HG03066 (cell line): ENCODE measurements around the gene ABHD12B.

Source experiments
- ATAC-seq: cut with Tn5 transposase; IDR thresholded peaks from one replicate; pipeline ENCODE4 v1.9.1; 2021; ENCODE audit warnings: low read depth; ENCODE audit not compliant: unreplicated experiment

ABHD12B gene

GRCh38 chr14:50837850-50838470 is 33.9 kb upstream of the ABHD12B start:
- ATAC-seq = no peak

- ATAC-seq = no peak
Measured at GRCh38 chr14:50839048-50839447, 32.8 kb upstream of the ABHD12B start.

GRCh38 chr14:50839691-50840090 is 32.2 kb upstream of the ABHD12B start:
- no peak for ATAC-seq

DNA sequence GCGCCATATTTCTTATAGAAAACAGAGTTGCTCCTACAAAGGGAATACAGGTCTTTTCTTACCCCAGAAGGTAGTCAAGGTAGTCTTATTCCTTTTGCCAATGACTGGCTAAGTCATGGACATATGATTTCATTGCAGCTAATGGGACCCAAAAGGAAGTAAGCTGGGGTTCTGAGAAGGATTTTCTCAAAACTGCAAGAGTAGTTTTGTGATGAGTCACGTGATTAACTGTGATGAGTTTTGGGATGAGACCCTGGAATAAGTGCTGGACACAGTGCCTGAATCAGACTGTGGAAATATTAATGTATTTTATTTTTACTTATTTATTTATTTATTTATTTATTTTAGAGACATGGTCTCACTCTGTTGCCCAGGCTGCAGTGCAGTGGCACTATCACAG is 27.5 kb upstream of the ABHD12B start:
- no peak for ATAC-seq

- no peak for ATAC-seq
Measured at GRCh38 chr14:50845166-50845565, 26.7 kb upstream of the ABHD12B start.

- no peak for ATAC-seq
Measured at GRCh38 chr14:50846226-50846880, 25.5 kb upstream of the ABHD12B start.

- no peak for ATAC-seq
Measured at GRCh38 chr14:50853891-50854290, 18.0 kb upstream of the ABHD12B start.

- ATAC-seq = no peak
Measured at GRCh38 chr14:50854521-50854920, 17.3 kb upstream of the ABHD12B start.

DNA sequence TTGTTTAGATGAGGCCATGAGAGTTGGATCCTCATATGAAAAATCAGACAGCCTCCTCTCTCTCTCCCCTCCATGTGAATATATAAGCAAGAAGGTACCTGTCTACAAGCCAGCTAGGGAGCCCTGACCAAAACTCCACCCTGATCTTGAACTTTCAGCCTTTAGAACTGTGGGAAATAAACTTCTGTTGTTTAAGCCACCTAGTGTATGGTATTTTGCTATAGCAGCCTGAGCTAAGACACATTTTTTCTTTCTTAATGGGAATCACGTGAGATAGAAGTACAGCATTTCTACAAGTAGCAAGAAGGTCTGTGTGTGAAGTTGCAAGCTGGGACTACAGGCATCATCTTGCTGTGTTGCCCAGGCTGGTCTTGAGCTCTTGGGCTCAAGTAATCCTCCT is 16.3 kb upstream of the ABHD12B start:
- ATAC-seq = no peak

GRCh38 chr14:50856660-50857059 is 15.2 kb upstream of the ABHD12B start:
- ATAC-seq = no peak

DNA sequence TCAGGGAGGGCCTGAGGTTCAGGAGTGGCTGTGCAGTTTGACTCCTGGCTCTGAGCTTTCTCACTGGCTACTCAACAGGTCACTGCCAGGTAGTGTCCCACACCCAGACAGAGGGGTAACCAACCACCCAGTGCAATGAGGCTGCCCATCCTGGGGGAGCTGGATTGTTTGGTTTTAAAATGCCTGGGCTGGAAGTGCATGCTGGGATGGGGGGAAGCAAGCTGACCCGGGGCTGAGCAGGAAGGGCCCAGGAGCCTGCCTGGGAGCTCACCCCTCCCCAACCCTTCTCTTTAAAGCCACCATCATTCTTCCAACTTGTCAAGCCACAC is 12.6 kb upstream of the ABHD12B start:
- no peak for ATAC-seq

DNA sequence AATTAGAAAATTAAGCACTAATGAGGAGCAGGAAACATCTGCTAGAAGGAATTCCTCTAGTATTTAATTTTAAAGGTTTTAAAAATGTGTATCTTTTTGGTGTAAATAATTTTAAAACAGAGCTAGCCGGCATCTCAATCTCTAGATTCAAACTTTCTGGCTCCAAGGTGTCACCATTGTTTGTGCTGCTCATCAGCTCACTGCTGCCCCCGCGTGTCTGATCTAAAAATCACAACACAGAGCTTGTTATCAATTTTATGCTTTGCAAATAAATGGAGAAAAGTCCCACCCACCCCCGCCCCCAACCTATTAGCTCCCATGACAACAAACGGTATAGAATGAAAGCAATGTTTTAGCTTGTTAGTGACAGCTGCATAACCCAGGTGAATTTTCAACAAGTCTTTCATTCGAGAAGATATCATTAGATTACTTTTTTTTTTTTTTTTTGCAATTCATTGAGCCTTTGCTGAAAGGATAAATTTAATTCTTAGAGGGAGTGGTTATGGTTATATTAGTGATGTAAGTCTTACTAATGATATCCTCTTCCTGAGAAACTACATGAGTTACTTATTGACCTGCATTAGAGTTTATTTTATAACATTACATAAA is 11.3 kb upstream of the ABHD12B start:
- ATAC-seq = no peak

- ATAC-seq = no peak
Measured at GRCh38 chr14:50862036-50862570, 9.8 kb upstream of the ABHD12B start.

DNA sequence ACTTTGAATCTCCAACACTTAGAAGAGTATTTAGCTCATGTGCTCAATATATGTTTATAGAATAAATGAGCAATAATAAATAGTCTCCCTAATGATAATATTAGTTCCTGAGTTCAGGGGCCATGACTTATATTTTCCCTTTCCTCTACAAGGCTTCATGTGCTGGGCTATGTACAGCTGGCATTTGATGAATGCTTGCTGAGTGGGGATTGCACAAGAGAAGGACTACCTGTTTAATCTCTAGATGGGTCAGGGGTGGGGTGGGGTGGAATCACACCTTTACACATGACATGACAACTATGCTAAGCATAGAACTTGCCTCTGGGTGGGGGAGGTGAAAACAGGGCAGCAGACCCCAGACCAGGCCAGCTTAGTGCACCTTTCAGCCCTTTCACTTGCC is 7.6 kb upstream of the ABHD12B start:
- no peak for ATAC-seq

DNA sequence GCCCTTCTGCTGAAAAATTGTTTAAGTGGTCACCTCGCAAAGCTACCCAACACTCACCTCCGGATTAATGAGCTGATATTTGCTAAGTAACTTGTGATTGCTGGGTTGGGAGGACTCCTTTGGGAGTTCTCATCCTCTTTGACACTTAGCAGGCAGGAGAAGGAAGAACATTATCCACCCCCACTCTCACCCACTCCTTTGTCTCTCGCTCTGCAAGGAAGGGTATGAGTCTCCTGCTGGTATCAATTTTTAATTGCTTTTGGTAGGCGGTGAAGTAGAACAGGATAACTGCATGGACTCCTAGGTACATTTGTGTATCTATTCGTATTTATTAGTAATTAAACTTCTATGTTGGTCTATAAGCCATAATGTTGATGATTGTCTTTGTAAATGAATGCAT is 6.9 kb upstream of the ABHD12B start:
- no peak for ATAC-seq

GRCh38 chr14:50865391-50866076 is 6.3 kb upstream of the ABHD12B start:
- ATAC-seq = no peak

DNA sequence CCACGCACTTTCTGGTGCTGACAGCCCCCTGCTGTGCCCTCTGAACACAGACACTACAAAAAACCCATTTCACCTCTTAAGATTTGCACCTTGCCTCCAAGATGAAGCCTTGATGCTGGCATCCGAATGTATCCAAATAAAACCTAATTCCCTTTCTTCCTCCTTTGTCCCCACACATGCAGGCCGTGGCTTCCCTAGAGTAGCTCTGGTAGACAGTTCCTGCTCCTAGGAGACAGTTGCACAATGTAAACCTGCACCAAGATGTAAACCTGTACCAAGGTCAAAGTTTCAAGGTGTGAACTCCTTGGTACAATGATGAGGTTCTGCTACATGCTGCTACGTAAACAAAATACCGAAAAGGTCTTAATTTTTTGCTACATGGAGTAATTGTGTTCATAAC is 625 bp upstream of the ABHD12B start:
- no peak for ATAC-seq

GRCh38 chr14:50874757-50875156 is 2.9 kb downstream of the ABHD12B start:
- ATAC-seq = no peak

DNA sequence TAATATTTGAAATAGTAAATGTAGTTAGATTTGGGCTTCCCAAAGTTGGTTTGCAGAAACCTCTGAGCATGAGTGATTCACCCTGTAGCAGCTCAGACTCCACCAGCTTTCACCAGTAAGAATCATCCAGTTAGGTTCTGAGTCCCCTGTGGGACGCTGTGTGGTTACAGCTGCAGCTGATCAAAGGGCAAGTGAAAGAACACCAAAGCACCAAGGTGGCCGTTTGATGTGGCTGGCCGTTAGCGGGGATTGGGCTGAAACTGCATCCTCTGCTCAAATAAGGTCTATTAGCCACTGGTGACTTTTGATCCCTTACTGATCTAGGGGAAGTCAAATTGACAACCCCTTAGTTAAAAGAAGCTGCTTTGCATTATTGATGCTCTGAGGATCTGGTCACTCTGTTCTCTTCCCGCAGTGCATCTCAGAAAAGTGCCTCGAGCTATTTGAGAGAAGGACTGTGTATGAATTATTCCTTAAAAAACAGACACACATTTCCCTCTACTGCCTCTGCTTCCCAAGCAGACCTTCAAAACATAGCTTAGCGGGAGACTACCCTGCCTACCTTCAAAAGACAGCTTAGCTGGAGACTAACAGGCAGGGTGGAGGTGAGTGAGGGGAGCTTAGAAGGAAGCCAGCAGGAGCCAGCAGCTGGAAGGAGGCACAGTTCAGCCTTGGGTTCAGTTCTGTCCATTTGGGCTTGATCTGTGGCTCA is 3.7 kb downstream of the ABHD12B start:
- ATAC-seq = peak; percentile 92

DNA sequence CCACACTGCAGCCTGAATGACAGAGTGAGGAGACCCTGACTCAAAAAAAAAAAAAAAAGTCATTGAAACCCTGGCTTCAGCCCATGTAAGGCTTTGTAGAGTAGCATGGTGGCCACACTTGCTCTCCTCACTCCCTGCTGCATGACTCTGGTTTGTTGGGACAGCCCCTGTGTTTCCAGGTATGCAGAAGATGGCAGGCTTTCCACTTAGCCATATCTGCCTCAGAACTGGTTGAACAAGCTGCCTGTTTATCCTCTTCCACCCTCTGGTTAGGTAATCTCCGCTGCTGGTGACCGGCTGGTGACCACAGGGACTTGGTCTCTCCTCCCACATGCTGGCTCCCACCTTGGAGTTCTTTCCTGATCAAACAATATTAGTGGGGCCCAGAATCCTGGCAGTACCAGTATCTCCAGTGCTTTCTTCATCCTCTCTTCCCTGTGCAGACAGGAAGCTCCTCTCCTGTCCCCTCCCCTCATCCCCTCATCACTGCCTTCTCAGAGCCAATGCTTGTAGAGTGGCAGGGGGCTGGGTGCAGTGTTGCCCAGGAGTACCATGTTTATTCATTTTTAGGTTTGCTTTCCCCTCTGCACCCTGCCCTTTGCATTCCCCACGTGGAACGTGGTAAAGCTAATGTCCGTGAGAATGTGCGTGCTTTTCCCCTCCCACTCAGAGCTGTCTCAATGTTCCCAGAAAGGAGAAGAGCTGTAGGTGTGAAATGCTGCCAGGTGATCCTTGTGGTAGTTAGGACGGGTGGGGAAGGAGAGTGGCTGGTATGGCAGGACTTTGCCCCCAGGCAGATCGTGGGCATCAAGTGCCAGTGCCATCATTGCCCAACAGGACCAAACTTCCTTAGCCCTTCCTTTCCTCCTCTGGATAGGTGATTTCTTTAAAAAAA is 11.3 kb downstream of the ABHD12B start:
- no peak for ATAC-seq
